Posterior vena cava (tissue), 2 donors: Measurements from ENCODE around the gene TMOD1. TPM values are rescaled to one million over a fixed set of nuclear protein-coding genes. Genes with fewer than 3 reads are reported as not detected.

Experiments used
- DNase-seq: peaks from one replicate; pipeline ENCODE4 v3.0.0-alpha.2; 2020; ENCODE audit warnings: low spot score
- intact Hi-C, 2 donors: fragments of 100-400 bp; cut with DNase I; formaldehyde crosslinking; loops; one replicate each; pipeline versions ENCODE4 v1.14.1 to v1.14.2; 2022 to 2023
- total RNA-seq, 2 donors: library from RNA; stranded (reverse); fragmentation: NEBNext Ultra II Directional; extraction: Animal tissue kit (Norgen Biotek cat#: 25700); gene quantifications; one replicate each; pipeline ENCODE4 v1.2.1, GENCODE V29; 2021
- donor health status: DM: yes; HTN: yes; CAD: no.
- donor health status: DM: yes; HTN: yes; CAD: no.

TMOD1 gene
- total RNA-seq, 2 donors from 2014 or later: 57.8 to 72.1 TPM

GRCh38 chr9:97529363-97530076 lies 28.1 kb downstream of the TMOD1 start:
- intact Hi-C loops: no loop called here
- DNase-seq: no peak

DNA sequence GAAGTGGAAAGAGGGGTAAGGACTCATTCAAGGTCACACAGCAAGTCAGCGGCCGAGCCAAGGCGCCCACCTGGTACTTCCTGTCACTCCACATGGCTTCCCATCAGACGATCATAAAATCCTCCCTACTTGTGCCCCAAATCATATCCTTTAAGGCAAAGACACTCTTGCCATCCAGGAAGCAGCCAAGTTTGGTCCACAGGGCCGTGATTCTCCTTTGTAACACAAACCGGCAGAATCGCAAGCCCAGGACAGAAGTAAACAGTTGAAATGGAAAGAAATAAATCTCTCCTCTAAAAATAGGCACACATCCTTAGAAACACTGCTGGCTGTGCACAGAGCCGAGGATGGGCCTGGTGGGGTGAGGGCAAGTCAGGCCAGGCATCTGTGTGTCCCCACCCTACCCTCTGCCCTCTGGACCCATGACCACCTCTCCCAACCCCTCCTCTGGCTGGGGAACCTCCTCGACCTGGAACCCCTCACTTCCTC lies 30.5 kb downstream of the TMOD1 start:
- intact Hi-C loops: no loop called here
- DNase-seq: no peak

DNA sequence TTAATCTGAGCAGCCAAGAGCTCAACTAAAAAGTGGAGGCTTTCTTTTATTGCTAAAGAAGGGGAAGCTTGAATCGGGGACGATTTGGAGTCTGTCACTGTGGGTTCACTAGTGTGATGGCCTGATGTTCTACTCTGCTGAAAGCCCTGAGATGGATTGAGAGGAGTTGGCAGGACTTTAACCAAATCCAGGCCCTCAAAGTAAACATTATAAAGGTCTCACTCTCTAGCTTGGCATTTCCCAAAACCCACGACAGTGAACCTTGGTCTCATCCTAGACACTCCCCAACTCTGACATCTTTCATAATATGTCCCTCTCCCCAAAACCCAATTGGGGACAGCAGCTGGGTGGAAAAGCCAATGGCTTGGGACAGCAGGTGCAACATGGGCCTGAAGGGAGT lies 32.7 kb downstream of the TMOD1 start:
- intact Hi-C loops: no loop called here
- DNase-seq: no peak

DNA sequence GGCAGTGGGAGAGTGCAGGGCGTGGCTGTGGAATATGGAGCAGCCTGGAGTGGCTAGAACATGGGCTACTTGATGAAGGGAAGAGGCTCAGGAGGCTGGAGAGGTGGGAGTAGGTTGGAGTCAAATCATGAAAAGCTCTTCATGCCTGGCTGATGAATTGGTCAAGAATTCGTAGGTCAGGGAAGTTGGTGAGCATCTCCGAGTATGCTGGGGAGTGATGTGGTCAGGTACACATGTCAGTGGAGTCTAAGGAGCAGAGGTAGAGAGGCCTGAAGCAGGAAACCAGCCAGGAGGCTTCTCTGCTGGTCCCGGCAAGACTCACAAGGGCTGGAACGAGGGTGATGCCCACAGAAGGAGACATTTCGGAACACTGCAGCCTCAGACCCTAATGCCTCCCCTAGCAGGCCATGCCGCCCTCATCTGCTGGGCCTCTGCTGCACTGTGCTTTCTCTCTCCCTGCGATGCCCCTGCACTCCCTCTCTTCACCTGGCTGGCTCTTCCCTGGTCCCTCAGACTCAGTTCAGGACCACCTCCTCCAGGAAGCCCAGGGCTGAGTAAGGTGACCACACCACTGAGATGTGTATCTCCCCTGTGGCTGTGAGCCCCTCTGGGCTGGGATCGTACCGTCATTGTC lies 33.6 kb downstream of the TMOD1 start:
- intact Hi-C loops: no loop called here
- DNase-seq: no peak

GRCh38 chr9:97535771-97536170 lies 34.3 kb downstream of the TMOD1 start:
- DNase-seq: no peak

DNA sequence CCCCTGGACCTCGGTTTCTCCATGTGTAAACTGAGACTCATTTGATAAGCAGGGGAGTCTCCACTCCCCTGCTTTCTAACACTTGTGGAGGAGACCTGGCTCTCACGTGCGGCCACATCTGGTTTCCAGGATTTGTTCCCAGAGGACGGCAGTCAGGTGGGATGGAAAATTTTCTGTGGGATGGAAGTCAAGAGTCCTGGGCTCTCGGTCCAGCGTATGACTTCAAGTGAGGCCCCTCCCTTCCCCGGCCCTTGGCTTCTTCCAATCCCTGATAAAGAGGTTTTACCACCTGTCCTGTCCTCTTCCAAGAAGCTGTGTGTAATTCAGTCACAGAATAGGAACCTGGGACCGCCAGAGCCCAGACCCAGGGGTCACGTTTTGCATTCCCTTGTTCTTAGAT lies 35.0 kb downstream of the TMOD1 start:
- no peak for DNase-seq
- intact Hi-C loops: no loop called here

More at GRCh38 chr9:97535771-97536170, 34.3 kb downstream of the TMOD1 start:
- intact Hi-C loops: no loop called here

- intact Hi-C loops: no loop called here
- DNase-seq: no peak
Observed at GRCh38 chr9:97543561-97543960, 42.1 kb downstream of the TMOD1 start.

DNA sequence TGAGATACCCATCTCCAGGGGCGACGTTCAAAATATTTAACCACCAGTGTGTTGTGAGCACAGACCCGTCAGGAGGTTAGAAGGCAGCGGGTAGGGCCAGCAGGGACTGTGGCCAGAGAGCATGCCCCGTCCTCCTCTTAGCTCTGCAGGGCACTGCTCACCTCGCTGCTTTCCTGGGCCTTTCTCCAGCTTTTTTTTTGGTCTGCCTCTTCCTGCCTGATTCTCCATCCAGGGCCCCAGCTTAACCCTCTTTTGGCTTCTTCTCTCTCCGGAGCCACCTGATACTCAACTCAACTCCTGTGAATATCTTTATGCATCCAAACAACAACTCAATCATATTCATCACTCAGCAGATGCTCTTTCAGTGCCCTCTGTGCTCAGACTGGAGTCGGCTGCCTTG lies 44.0 kb downstream of the TMOD1 start:
- peak; percentile 56 for DNase-seq

DNA sequence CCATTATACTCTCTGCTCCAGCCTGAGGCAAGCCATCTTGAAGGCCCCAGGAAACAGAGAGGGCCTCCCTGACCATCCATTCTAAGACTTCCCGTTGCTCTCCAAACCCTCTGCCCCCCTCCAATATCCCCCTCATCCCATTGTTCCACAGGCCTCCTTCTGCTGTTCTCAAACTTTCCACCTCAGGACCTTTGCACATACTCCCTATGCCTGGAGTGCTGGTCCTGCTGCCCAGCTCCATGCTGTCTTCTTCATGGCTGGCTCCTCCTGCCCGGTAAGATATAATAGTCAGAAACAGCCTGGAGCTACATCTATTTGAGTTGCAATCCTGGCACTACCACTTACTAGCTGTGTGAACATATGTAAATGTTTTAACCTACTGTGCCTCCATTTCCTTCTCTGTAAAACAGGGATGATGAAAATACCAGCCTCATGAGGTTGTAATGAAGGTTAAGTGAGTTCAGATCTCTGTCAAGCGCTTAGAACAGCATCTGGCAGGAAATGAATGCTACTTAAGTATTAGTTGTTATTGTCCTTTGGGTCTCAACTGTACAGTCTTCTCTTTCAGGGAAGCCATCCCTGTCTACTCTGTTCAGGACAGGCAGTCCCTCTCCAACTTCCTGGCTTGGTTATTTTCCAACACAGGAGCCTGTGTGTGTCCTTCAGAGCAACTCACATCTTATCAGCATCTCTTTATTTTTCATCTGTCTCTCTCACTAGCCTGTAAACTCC lies 45.8 kb downstream of the TMOD1 start:
- intact Hi-C loops: no loop called here

More for the DNA sequence above, 44.0 kb downstream of the TMOD1 start:
- intact Hi-C loops: no loop called here

DNA sequence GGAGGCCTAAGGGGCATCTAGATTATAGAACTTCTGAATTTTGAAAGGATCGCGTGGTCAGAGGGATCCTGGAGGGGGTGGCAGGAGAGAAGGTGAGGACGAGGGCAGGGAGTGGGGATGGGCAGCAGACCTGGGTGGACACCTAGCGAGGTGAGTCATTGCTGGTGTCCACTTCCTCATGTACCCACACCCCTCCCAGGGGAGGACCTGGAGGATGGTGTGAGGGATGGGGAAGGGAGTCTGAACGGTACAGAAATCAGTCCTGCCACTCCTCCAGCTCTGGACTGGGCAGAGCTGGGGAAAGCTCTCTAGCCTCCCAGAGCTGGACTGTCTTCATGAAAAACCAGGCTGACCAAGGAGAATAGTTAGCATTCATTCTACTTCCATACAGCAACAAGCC lies 46.9 kb downstream of the TMOD1 start:
- intact Hi-C loops: no loop called here
- DNase-seq: no peak

More for the DNA sequence above, 45.8 kb downstream of the TMOD1 start:
- no peak for DNase-seq

- DNase-seq: no peak
- intact Hi-C loops: no loop called here
Observed at GRCh38 chr9:97548819-97549540, 47.5 kb downstream of the TMOD1 start.

DNA sequence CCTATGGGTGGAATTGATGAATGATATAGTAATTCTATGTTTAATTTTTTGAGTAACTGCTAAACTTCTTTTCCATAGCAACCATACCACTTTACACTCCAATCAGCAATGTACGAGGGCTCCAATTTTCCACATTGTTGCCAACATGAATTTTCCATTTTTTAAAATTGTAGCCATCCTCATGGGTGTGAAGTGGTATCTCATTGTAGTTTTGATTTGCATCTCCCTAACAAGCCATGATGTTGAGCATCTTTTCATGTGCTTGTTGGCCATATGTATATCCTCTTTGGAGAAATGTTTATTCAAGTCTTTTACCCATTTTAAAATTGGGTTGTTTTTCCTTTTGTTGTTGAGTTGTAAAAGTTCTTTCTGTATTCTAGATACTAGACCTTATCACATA lies 48.9 kb downstream of the TMOD1 start:
- no peak for DNase-seq
- intact Hi-C loops: no loop called here

DNA sequence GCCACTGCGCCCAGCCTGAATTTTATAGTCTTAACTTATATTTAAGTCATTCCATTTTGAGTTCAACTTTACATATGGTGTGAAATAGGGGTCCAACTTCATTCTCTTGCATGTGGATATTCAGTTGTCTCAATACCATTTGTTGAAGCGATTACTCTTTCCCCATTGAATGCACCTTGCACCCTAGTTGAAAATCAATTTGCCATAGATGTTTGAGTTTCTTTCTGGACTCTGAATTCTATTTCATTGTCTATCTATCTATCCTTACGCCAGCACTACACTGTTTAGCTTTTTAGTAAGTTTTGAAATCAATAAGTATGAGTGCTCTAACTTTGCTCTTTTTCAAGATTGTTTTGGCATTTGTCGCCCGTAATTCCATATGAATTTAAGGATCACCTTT lies 49.8 kb downstream of the TMOD1 start:
- intact Hi-C loops: no loop called here

DNA sequence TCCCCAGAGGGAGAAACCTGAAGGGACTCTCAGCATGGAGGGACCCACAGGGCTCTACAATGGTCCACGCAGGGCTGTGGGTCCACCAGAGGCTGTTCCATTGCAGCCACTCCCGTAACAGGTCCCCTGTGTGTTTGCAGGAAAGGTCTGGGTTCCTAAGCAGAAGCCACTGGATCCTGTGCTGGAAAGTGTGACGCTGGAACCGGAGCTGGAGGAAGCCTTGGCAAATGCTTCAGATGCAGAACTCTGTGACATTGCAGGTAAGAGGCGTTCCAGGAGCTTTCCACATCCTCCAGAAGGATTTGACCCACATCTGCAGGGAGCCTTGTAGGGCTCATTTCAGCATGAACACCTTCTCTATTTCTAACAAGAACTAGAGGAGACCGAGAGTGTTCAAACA lies 51.7 kb downstream of the TMOD1 start:
- no peak for DNase-seq

More for the DNA sequence above, 49.8 kb downstream of the TMOD1 start:
- DNase-seq: no peak

DNA sequence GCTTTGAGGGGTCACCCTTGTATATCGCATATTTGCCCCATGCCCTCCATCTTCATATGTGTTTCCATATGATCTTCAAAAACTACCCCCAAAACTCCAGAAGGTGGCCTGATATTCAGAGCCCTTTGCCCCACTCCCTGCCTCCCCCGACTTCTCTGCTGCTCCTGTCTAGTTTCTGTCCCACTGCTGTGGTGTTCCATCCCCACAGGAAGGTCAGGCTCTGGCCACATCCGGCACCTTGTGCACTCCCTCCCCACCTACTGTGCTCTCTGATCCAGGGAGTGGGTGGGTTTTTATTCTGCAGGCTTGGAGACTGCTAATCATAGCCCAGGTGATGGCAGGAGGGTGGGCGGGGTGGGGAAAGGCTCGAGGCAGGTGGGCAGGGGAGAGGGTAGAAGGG lies 52.4 kb downstream of the TMOD1 start:
- intact Hi-C loops: no loop called here
- DNase-seq: no peak

More for the DNA sequence above, 51.7 kb downstream of the TMOD1 start:
- intact Hi-C loops: no loop called here

DNA sequence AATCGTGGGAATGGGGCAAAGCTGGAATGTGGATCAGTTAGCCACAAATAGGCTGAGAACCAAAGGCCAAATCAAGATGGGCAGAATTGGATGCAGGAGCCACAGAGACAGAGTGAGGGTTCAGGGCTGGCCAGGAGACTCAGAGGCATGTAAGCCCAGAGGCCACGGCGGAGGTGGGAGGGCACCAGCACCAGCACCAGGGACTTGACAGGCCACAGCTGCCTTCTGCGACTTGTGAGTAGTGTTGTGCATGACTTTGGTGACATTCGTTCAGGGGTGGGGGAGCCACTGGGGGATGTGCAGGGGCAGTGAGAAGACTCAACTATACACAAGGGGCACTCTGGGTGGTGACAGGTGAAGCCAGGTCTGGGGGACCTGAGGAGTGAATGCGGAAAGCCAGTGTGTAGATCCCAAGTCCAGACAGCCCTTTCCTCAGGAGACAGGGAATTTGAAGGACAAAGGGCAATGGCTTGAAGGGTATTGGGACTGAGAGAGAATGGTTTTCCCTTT lies 53.2 kb downstream of the TMOD1 start:
- DNase-seq: no peak
- intact Hi-C loops: no loop called here

GRCh38 chr9:97555164-97555563 lies 53.7 kb downstream of the TMOD1 start:
- DNase-seq: peak; percentile 95
- intact Hi-C loops: no loop called here

- intact Hi-C loops: no loop called here
- no peak for DNase-seq
Observed at GRCh38 chr9:97556036-97556720, 54.7 kb downstream of the TMOD1 start.
